NOMO-1 (cell line): ENCODE data around the gene PLCL1.
A peak's percentile ranks its signal among the peaks of the same experiment; 100 is the strongest.

Experiments
- DNase-seq, 2 experiments: peaks; one replicate each; lab custom pipeline; 2025; ENCODE audit not compliant: unreplicated experiment in 2 of 2; lab: John Stamatoyannopoulos, UW

Gene PLCL1

GRCh38 chr2:197919487-197919886 is 115.1 kb downstream of the PLCL1 start:
- DNase-seq, result peak in 1 of 2 experiments; percentile 18

- DNase-seq, result no peak
Observed at GRCh38 chr2:197920088-197920487, 115.7 kb downstream of the PLCL1 start.

DNA sequence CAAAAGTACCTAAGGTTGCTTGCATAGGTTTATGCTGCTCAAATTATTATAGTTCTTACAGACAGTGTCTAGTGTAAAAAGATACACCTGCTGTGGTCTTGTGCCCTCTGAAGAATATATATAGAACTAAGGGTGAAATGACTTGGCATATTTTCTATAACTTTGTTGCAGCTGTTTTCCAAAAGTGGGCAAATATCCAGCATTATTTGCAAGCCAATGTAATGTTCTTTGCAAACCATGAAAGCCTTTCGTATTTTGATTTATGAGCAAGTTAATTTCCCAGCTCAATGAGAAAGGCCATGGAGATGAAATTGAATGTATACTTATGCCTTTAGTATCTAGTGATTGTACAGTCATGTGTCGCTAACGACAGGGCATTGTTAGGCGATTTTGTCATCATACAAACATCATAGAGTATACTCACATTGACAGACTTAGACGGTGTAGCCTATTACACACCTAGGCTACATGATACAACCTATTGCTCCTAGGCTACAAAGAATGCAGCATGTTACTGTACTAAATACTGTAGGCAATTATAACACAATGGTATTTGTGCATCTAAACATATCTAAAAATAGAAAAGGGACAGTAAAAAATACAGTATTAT is 116.3 kb downstream of the PLCL1 start:
- no peak for DNase-seq

DNA sequence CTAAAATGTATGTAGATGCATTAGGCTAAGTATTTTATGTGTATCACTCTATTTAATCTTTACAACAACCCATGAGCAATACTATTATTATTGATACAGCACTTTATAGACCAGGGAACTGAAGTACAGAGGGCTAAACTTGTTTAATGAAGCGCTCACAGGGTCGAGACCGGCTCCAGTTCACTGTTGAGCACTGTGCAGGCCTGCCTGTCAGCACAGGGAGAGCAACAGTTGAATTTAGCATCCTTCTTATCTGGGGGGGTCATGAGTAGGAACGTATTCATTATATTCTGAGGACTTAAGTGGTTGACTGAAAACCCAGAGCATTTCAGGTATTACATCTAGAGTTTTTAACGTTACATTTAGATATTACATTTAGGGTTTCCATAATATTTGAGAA is 120.1 kb downstream of the PLCL1 start:
- DNase-seq, result no peak

GRCh38 chr2:197925204-197925603 is 120.8 kb downstream of the PLCL1 start:
- no peak for DNase-seq

DNA sequence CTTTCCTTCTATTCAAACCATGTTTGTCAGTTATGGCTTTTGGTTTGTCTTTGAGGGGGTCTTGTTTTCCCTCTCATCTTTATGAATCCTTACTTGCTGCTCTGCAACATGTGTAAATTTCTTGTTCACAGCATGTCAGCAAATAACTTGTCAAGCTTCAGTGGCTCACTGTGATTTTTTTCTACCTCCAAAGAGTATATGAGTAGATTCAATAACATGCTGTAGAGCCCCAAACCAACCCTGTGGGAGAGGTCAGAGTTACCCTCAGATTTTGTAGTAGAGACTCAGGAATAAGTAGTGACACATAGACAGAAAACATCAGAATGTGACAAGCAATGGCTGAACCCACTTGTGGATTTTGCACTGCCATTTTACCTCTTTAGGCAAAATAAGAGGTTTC is 121.6 kb downstream of the PLCL1 start:
- DNase-seq, result no peak

DNA sequence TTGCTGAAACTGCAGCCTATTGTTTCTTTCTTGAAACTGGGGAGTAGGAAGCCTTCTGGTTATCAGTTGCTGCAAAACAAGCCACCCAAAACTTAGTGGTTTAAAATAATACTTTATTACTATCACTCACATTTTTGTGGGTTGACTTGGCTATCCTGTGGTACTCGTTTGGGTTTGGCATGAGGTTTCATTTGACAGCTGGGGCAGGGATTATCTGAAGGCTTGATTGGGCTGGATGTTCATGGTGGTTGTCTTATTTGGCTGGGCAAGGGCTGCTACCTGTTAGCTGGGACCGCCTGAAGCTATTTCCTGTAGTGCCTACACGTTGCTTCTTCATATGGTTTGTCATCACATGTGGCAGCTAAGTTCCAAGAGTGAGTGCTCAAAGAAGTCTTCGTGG is 122.3 kb downstream of the PLCL1 start:
- DNase-seq, result no peak

- no peak for DNase-seq
Observed at GRCh38 chr2:197927994-197928393, 123.6 kb downstream of the PLCL1 start.

DNA sequence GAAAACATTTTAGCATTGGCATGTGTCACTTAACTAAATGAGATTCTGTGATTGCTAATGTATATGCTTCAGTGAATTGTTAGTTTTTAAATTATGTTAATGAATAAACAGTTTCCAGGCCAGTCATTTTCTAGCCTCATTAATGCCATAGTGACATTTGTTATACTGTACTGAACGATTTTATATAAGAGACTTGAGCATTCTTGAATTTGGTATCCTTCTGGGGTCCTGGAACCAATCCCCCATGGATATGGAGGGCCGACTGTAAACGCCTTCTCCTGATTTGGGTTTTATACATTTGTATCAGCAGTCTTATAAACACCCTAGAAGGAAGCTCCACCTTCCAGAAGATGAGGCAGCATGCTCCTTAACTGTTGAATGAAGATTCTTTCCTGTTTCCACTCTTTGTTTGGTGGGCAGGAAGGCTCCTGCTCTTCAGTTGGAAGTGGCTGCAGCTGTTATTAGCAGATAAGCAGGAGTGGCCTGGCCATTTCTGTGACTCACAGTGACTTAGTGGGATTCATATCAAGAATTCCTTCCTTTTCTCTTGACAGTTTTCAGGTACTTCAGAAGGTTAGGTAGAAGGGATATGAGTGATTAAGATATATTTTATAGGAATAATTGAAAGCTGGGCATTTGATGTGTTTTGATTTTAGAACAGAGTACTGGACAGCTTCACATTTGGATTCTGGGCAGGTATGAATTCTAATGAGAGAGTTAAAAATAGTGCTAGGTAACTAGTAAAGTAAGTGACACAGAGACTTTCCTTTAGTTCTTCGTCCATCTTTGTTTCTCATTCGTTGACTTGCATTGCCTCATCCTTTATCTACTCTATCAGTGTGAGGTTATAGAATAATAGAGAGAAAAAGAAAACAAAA is 124.9 kb downstream of the PLCL1 start:
- DNase-seq, result no peak

- no peak for DNase-seq
Observed at GRCh38 chr2:197929886-197930227, 125.5 kb downstream of the PLCL1 start.

GRCh38 chr2:197930570-197931278 is 126.3 kb downstream of the PLCL1 start:
- DNase-seq, result no peak

GRCh38 chr2:197931661-197932312 is 127.4 kb downstream of the PLCL1 start:
- peak; percentile 5 to 37 for DNase-seq

- no peak for DNase-seq
Observed at GRCh38 chr2:197932374-197932773, 128.0 kb downstream of the PLCL1 start.

GRCh38 chr2:197934261-197934933 is 130.0 kb downstream of the PLCL1 start:
- DNase-seq, result no peak

GRCh38 chr2:197934934-197935289 is 130.5 kb downstream of the PLCL1 start:
- DNase-seq, result no peak

GRCh38 chr2:197937814-197938213 is 133.4 kb downstream of the PLCL1 start:
- DNase-seq, result no peak

DNA sequence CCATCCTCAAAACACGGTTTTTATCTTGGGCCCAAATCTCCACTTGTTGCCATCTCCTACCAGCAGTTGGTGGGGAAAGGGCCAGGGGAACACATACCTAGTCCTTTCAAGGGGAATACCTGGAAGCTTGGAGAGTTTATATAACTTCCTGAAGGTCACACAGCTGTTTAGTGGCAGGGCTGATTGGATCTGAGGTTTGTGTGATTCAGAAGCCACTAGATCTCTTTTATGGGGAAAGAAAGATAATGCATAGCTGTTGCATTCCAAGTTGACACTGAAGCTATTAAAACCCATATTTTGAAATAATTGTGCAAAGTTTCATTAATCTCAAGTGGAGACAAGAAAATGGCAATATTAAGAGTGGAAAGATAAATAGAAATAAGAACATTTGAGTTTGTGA is 134.2 kb downstream of the PLCL1 start:
- DNase-seq, result no peak

DNA sequence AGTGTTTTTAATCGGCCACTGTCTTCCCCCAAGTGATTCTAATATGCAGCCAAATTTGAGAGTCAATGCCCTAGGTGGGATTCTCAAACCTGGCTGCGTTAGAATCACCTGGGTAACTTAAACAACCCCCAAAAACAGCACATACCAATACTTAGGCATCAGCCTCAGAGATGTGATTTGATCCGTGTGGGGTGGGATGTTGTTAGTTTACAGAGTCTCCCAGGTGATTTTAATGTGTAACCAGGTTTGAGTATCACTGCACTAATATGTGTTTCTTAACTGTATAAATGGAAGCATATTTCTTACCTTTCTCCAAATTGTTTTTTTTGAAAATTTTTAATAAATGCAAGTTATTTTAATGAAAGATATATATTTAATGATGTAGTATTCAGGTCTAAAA is 135.4 kb downstream of the PLCL1 start:
- no peak for DNase-seq

DNA sequence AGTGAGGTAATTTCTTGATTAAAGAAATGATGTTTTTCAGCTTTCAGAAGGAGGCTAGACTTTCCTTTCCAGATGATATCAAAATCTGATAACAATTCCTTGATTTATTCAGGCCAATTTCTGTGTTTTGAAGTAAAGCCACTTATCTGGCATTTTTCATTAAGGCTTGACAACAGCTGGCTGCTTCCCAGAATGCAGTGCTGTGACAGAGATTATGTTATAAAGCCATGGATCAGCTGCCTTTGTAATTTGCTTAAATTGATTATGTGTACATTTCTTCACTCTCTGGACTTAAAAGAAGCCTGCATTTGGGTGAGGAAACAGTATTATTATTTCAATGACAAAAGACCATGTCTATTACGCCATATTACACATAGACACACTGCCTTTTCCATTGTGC is 136.0 kb downstream of the PLCL1 start:
- DNase-seq, result no peak

DNA sequence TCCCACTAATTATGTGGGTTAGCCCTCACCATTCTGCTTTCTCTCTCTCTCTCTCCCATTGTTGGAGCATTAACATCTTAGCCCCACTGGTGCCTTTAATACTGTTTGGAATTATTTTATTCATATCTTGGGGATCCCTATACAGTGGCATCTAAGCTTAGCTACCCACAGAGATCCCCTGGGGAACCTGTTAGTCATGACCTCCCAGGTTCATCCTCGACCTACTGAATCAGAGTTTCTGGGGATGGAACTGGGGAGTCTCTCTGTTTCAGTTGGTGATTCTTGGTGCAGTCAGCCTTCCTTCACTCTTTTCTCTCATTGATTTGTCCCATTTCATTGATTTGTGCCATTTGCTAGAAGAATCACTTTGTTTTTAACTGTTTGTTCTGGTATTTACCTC is 137.3 kb downstream of the PLCL1 start:
- DNase-seq, result no peak

DNA sequence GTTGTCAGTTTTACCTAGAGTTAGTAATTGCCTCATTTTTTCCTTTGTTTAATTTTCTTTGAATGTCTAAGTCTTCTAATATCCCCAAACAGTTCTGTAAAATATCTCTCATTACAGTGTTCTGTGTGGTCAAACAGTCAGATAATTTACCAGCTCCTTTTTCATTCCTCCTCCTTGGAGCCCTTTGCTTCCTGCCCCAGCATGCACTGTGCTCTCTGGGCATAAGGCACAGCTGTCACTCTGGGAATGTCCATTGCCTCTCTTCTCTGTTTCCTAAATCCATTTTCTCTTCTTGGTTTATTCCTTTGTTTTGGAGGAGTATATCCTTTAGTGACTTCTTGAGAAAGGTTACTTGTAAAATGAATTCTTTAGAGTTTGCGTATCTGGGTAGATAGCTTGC is 139.3 kb downstream of the PLCL1 start:
- DNase-seq, result no peak
